ENCODE measurements around the gene TSPAN2. TPM values are rescaled to one million over a fixed set of nuclear protein-coding genes. Genes with fewer than 3 reads are reported as not detected.

Gene TSPAN2
- 1 to 10 TPM; 1.0 to 5.1 (median 2.2) TPM for total RNA-seq

- no peak for TF ChIP-seq CTCF (IDR thresholded peaks at IDR 0.05; ENCODE audit: low read depth)
Observed at GRCh38 chr1:115089420-115090185, at the start of gene TSPAN2. Gene TSPAN2 (minus strand): TSS chr1:115089503. CDS start chr1:115089432, 71 bp downstream.

- TF ChIP-seq CTCF (IDR thresholded peaks at IDR 0.05; ENCODE audit: low read depth), result no peak
Observed at GRCh38 chr1:115138973-115139372, 49.7 kb upstream of the TSPAN2 start.

GRCh38 chr1:115138271-115138670 lies 49.0 kb upstream of the TSPAN2 start:
- TF ChIP-seq CTCF (IDR thresholded peaks at IDR 0.05; ENCODE audit: low read depth), result no peak

GRCh38 chr1:115137191-115137590 lies 47.9 kb upstream of the TSPAN2 start:
- no peak for TF ChIP-seq CTCF (IDR thresholded peaks at IDR 0.05; ENCODE audit: low read depth)

GRCh38 chr1:115136706-115137105 lies 47.4 kb upstream of the TSPAN2 start:
- TF ChIP-seq CTCF (IDR thresholded peaks at IDR 0.05; ENCODE audit: low read depth), result no peak

GRCh38 chr1:115136106-115136505 lies 46.8 kb upstream of the TSPAN2 start:
- no peak for TF ChIP-seq CTCF (IDR thresholded peaks at IDR 0.05; ENCODE audit: low read depth)

- no peak for TF ChIP-seq CTCF (IDR thresholded peaks at IDR 0.05; ENCODE audit: low read depth)
Observed at GRCh38 chr1:115135681-115136080, 46.4 kb upstream of the TSPAN2 start.
